MM.1S (cell line): ENCODE results near the gene XYLT1.
A peak's percentile ranks its signal among the peaks of the same experiment; 100 is the strongest.

Experiments
- DNase-seq: peaks from one replicate; pipeline ENCODE4 v3.0.0-alpha.2; 2015
- H2AFZ ChIP-seq: fragments of 300-600 bp; sonication (generic); 2 replicates; pipeline ENCODE4 v1.6.0; 2016; ENCODE audit warnings: antibody characterized with exemption, low read length
- H3F3A ChIP-seq: fragments of 300-600 bp; sonication (generic); 2 replicates; pipeline ENCODE4 v1.6.1; 2016; ENCODE audit warnings: mild to moderate bottlenecking, antibody characterized with exemption, low read length, moderate library complexity, mixed read lengths; ENCODE audit not compliant: insufficient read depth
- H3K27ac ChIP-seq: fragments of 300-600 bp; sonication (generic); 2 replicates; pipeline ENCODE4 v1.5.1; 2016; ENCODE audit warnings: mild to moderate bottlenecking, low read length
- H3K27me3 ChIP-seq: fragments of 300-600 bp; sonication (generic); replicated peaks from 2 replicates; pipeline ENCODE4 v1.6.0; 2016; ENCODE audit warnings: low read length; ENCODE audit not compliant: insufficient read depth
- H3K36me3 ChIP-seq: fragments of 300-600 bp; sonication (generic); replicated peaks from 2 replicates; pipeline ENCODE4 v1.6.1; 2016; ENCODE audit warnings: mild to moderate bottlenecking, low read length, mixed read lengths; ENCODE audit not compliant: insufficient read depth
- H3K4me1 ChIP-seq: fragments of 300-600 bp; sonication (generic); 2 replicates; pipeline ENCODE4 v1.6.1; 2016; ENCODE audit warnings: low read length, mixed read lengths
- H3K4me2 ChIP-seq: fragments of 300-600 bp; sonication (generic); 2 replicates; pipeline ENCODE4 v1.6.0; 2016; ENCODE audit warnings: low read depth, low read length
- H3K4me3 ChIP-seq: fragments of 300-600 bp; sonication (generic); 2 replicates; pipeline ENCODE4 v1.5.1; 2016; ENCODE audit warnings: low read length, mixed read lengths
- H3K79me2 ChIP-seq: fragments of 300-600 bp; sonication (generic); 2 replicates; pipeline ENCODE4 v1.6.1; 2016; ENCODE audit warnings: mixed run types, low read length, mixed read lengths
- H3K9ac ChIP-seq: fragments of 300-600 bp; sonication (generic); 2 replicates; pipeline ENCODE4 v1.6.1; 2016; ENCODE audit warnings: low read length, mixed read lengths
- H3K9me2 ChIP-seq: fragments of 300-600 bp; sonication (generic); replicated peaks from 2 replicates; pipeline ENCODE4 v1.6.1; 2016; ENCODE audit warnings: mild to moderate bottlenecking, low read length, mixed read lengths; ENCODE audit not compliant: insufficient read depth
- H3K9me3 ChIP-seq: fragments of 300-600 bp; sonication (generic); replicated peaks from 2 replicates; pipeline ENCODE4 v1.6.1; 2016; ENCODE audit warnings: mild to moderate bottlenecking, low read length, mixed read lengths; ENCODE audit not compliant: insufficient read depth
- H4K20me1 ChIP-seq: fragments of 300-600 bp; sonication (generic); 2 replicates; pipeline ENCODE4 v1.6.1; 2016; ENCODE audit warnings: mild to moderate bottlenecking, low read length, moderate library complexity, mixed read lengths; ENCODE audit not compliant: insufficient read depth
- CTCF ChIP-seq: fragments of 300-600 bp; sonication (generic); IDR thresholded peaks from 2 replicates; pipeline ENCODE4 v1.5.1; 2016; ENCODE audit warnings: antibody characterized with exemption, low read length, mixed read lengths
- EZH2 ChIP-seq: fragments of 300-600 bp; sonication (generic); optimal IDR thresholded peaks from 2 replicates; pipeline ENCODE3; 2017; ENCODE audit warnings: low read depth, mild to moderate bottlenecking, antibody characterized with exemption, low read length, mixed read lengths
- EZH2phosphoT487 ChIP-seq: fragments of 300-600 bp; sonication (generic); IDR thresholded peaks from 2 replicates; pipeline ENCODE4 v1.6.1; 2018; ENCODE audit warnings: antibody characterized with exemption, low read length

Gene XYLT1

GRCh38 chr16:17251496-17251895, 219.3 kb downstream of the XYLT1 start:
- H3K36me3 ChIP-seq = no peaks in the 10 kb centered on the region
- no peak overlapping the region for H3K4me3 ChIP-seq
- TF ChIP-seq EZH2 (no peak), EZH2phosphoT487 (no peak), CTCF (no peak)
- no peak overlapping the region for H3K9ac ChIP-seq
- peaks cover 8% of the 10 kb centered on the region for H3K4me1 ChIP-seq
- H3K27ac ChIP-seq = no peak overlapping the region
- no peak overlapping the region for H2AFZ ChIP-seq
- H3K9me3 ChIP-seq = no peaks in the 10 kb centered on the region
- no peak for DNase-seq
- H3K27me3 ChIP-seq = no peaks in the 10 kb centered on the region
- no peaks in the 10 kb centered on the region for H4K20me1 ChIP-seq
- H3K79me2 ChIP-seq = peaks cover 70% of the 10 kb centered on the region
- no peak overlapping the region for H3K4me2 ChIP-seq
- no peaks in the 10 kb centered on the region for H3F3A ChIP-seq
- H3K9me2 ChIP-seq = no peaks in the 10 kb centered on the region

DNA sequence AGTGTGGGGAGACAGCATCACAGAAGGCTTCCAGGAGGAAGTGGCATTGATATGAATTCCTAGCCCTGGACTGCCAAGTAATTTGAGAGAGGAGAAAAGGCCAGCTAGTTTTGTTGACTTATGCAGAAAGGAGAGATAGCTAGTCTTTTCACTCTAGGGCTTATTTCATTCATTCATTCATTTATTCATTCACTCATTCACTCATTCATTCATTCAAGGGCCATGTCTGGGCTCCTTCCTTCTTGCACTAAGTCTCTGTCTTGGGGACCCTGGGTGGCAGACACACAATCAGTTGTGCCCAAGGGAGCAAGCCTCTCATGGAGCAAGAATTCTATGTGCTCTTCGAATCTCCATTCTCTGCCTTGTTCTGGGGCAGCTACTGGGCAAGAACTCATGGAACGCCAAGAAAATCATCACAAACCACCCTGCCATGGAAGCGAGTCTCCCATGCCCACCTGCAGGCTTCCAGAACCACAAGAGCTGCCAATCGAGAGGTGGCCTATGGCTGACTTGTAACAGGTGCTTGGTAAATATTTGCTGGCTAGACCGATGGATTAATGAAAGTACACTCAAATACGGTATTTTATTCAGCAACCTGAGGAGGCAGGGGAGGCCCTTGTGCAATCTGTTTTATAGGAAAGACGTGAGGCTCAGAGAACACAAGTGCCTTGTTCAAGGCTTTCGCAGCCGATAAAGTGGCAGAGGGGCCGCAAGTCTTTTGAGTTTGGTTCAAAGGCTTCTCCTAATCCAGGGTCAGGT, 223.6 kb downstream of the XYLT1 start:
- H3K4me2 ChIP-seq = no peak overlapping the region
- DNase-seq = no peak

GRCh38 chr16:17246268-17246885, 224.4 kb downstream of the XYLT1 start:
- Histone ChIP-seq H3K4me3 (no peak overlapping the region), H2AFZ (no peak overlapping the region), H3K9me2 (no peaks in the 10 kb centered on the region), H3K27ac (no peak overlapping the region), H3K9me3 (no peaks in the 10 kb centered on the region), H3K4me1 (peaks cover 33% of the 10 kb centered on the region), H3K4me2 (peak overlapping the region; percentile 52; the same call in 1 of the 2 replicates), H3F3A (peaks cover 7% of the 10 kb centered on the region), H3K79me2 (peaks cover 71% of the 10 kb centered on the region), H4K20me1 (no peaks in the 10 kb centered on the region), H3K36me3 (no peaks in the 10 kb centered on the region), H3K27me3 (no peaks in the 10 kb centered on the region), H3K9ac (no peak overlapping the region)
- DNase-seq = no peak
- TF ChIP-seq CTCF (no peak), EZH2phosphoT487 (no peak), EZH2 (no peak)

More for the DNA sequence above, 223.6 kb downstream of the XYLT1 start:
- H3K27ac ChIP-seq = no peak overlapping the region
- no peaks in the 10 kb centered on the region for H3K36me3 ChIP-seq
- H3K9ac ChIP-seq = no peak overlapping the region
- peaks cover 71% of the 10 kb centered on the region for H3K79me2 ChIP-seq
- no peak overlapping the region for H3K4me3 ChIP-seq
- no peak overlapping the region for H2AFZ ChIP-seq
- H3K9me2 ChIP-seq = no peaks in the 10 kb centered on the region
- no peaks in the 10 kb centered on the region for H3K27me3 ChIP-seq
- H4K20me1 ChIP-seq = no peaks in the 10 kb centered on the region
- H3K4me1 ChIP-seq = peaks cover 33% of the 10 kb centered on the region
- peaks cover 7% of the 10 kb centered on the region for H3F3A ChIP-seq
- H3K9me3 ChIP-seq = no peaks in the 10 kb centered on the region
- TF ChIP-seq EZH2phosphoT487 (no peak), EZH2 (no peak), CTCF (no peak)
